Thyroid gland (tissue), 4 donors: ENCODE measurements around the gene ELP4.

ENCODE experiments used
- CTCF ChIP-seq, 6 experiments: fragments of 200-600 bp in 3 of 6; fragments of 450-650 bp in 3 of 6; sonication (generic) in 3 of 6; IDR thresholded peaks; one replicate each; pipeline ENCODE4 v1.5.1; 2016 to 2019; ENCODE audit warnings: antibody characterized with exemption in 6 of 6, mild to moderate bottlenecking in 2 of 6, inconsistent platforms in 1 of 6, moderate library complexity in 1 of 6
- POLR2A ChIP-seq, 2 donors: fragments of 450-650 bp; IDR thresholded peaks; one replicate each; pipeline ENCODE4 v1.6.1; 2017; ENCODE audit warnings: antibody characterized with exemption in 2 of 2, mild to moderate bottlenecking in 2 of 2, moderate library complexity in 1 of 2

- TF ChIP-seq CTCF (IDR thresholded peaks at IDR 0.05) (no peak), POLR2A (IDR thresholded peaks at IDR 0.05) (no peak)
Observed at GRCh38 chr11:31793264-31793663, 283.7 kb downstream of the ELP4 start.
